ENCODE measurements around the gene PRDM16. TPM values are rescaled to one million over a fixed set of nuclear protein-coding genes. Genes with fewer than 3 reads are reported as not detected.

Gene PRDM16
- total RNA-seq, 4 donors from 2014 or later, result 0.41 to 0.95 TPM; not detected in 2

DNA sequence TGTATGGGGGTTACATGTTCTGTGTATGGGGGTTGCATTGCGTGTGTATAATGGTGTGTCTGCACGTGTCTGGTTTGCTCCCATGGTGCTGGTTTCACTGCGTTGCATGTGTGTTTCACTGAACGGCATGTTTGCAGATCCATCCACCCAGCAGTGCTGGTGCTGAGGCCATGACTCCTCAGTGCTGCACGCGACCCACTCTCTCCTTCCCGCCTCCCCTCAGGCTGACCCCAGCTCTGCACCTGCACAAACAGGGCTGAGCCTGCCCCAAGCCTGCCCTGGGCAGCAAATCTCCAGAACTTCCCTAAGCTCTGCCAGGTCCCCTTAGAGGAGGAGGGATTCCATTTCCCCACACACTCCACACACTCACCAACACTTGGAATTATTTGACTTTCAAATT lies 29.0 kb upstream of the PRDM16 start:
- no peak overlapping the region for H3K27ac ChIP-seq
- WGBS, 2 donors (ENCODE audit: low coverage in 1 of 2), result 79% methylated on average over 7 of the region's 7 CpGs; no CpG with 5 or more reads in 1 of the 2 donors
- no peaks in the 10 kb centered on the region for H3K36me3 ChIP-seq
- intact Hi-C loops (cut with DNase I; ENCODE audit: low total_unique reads) (no loop called here), in situ Hi-C loops (cut with MboI; ENCODE audit: low pct_ligation_motif_present in 1 of 4, low pct_unique_long_range_greater_than_20kb in 1 of 4, low sequenced_read_pairs in 3 of 4) (no loop called here)
- no peaks in the 10 kb centered on the region for H3K4me1 ChIP-seq
- DNase-seq, result no peak
- H3K4me3 ChIP-seq, result no peak overlapping the region
- TF ChIP-seq EP300 (IDR thresholded peaks at IDR 0.05; ENCODE audit: low read depth) (no peak), POLR2AphosphoS5 (IDR thresholded peaks at IDR 0.05) (no peak), POLR2A (IDR thresholded peaks at IDR 0.05) (no peak)
- TF ChIP-seq, protein P1, sequence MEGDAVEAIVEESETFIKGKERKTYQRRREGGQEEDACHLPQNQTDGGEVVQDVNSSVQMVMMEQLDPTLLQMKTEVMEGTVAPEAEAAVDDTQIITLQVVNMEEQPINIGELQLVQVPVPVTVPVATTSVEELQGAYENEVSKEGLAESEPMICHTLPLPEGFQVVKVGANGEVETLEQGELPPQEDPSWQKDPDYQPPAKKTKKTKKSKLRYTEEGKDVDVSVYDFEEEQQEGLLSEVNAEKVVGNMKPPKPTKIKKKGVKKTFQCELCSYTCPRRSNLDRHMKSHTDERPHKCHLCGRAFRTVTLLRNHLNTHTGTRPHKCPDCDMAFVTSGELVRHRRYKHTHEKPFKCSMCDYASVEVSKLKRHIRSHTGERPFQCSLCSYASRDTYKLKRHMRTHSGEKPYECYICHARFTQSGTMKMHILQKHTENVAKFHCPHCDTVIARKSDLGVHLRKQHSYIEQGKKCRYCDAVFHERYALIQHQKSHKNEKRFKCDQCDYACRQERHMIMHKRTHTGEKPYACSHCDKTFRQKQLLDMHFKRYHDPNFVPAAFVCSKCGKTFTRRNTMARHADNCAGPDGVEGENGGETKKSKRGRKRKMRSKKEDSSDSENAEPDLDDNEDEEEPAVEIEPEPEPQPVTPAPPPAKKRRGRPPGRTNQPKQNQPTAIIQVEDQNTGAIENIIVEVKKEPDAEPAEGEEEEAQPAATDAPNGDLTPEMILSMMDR (IDR thresholded peaks at IDR 0.05), result no peak
- no peaks in the 10 kb centered on the region for H3K9me3 ChIP-seq
- peaks cover 38% of the 10 kb centered on the region for H3K27me3 ChIP-seq

DNA sequence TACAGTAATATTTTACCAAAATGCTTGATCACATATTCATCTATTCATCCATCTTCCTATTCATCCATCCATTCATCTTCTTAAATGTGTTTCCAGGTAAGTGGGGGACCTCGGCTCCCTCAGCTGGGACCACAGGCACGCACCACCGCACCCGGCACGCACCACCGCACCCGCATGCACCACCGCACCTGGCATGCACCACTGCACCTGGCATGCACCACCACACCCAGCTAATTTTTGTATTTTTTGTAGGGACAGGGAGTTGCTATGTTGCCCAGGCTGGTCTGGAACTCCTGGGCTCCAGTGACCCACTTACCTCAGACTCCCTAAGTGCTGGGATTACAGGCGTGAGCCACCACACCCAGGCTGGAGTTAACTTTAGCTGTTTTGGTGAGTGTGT lies 26.5 kb upstream of the PRDM16 start:
- in situ Hi-C loops (cut with MboI; ENCODE audit: low pct_ligation_motif_present in 1 of 4, low pct_unique_long_range_greater_than_20kb in 1 of 4, low sequenced_read_pairs in 3 of 4), result no loop called here
- H3K36me3 ChIP-seq, result no peaks in the 10 kb centered on the region
- H3K27ac ChIP-seq, result no peak overlapping the region
- TF ChIP-seq, protein P1 (IDR thresholded peaks at IDR 0.05), result no peak
- TF ChIP-seq POLR2A (IDR thresholded peaks at IDR 0.05), result no peak
- TF ChIP-seq EP300 (IDR thresholded peaks at IDR 0.05; ENCODE audit: low read depth), result no peak
- TF ChIP-seq POLR2AphosphoS5 (IDR thresholded peaks at IDR 0.05), result no peak
- 73 to 78% methylated on average over 3 to 9 of the region's 9 CpGs for WGBS, 2 donors (ENCODE audit: low coverage in 1 of 2)
- H3K4me1 ChIP-seq, result no peaks in the 10 kb centered on the region
- H3K27me3 ChIP-seq, result peaks cover 41% of the 10 kb centered on the region
- no peaks in the 10 kb centered on the region for H3K9me3 ChIP-seq
- no peak overlapping the region for H3K4me3 ChIP-seq
- intact Hi-C loops (cut with DNase I; ENCODE audit: low total_unique reads), result no loop called here
- DNase-seq, result no peak

DNA sequence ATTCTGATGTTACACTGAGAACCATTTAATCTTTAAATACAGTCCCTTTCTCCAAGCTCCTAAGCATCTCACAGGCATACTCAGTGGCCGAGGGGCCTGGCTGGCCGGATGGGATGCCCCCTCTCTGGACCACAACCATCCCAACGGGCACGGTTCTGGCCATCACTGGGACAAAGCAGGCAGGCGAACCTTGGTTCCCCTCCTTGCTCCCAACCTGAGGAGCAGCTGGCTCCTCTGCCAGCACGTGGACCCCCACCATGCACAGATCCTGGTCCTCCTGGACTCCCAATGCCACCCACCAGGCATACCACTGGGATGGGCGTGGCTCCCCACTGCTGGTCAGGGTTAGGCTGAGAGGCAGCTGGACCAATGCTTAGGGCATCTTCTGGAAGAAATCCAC lies 19.8 kb upstream of the PRDM16 start:
- no peaks in the 10 kb centered on the region for H3K4me1 ChIP-seq
- H3K4me3 ChIP-seq, result no peak overlapping the region
- WGBS, 2 donors (ENCODE audit: low coverage in 1 of 2), result 77% methylated on average over 7 of the region's 7 CpGs; no CpG with 5 or more reads in 1 of the 2 donors
- DNase-seq, result no peak
- H3K36me3 ChIP-seq, result no peaks in the 10 kb centered on the region
- H3K27me3 ChIP-seq, result peaks cover 42% of the 10 kb centered on the region
- H3K9me3 ChIP-seq, result no peaks in the 10 kb centered on the region
- intact Hi-C loops (cut with DNase I; ENCODE audit: low total_unique reads), result no loop called here
- no peak overlapping the region for H3K27ac ChIP-seq
- in situ Hi-C loops (cut with MboI; ENCODE audit: low pct_ligation_motif_present in 1 of 4, low pct_unique_long_range_greater_than_20kb in 1 of 4, low sequenced_read_pairs in 3 of 4), result no loop called here
- TF ChIP-seq POLR2AphosphoS5 (IDR thresholded peaks at IDR 0.05), result no peak
- TF ChIP-seq, protein P1 (IDR thresholded peaks at IDR 0.05), result no peak

DNA sequence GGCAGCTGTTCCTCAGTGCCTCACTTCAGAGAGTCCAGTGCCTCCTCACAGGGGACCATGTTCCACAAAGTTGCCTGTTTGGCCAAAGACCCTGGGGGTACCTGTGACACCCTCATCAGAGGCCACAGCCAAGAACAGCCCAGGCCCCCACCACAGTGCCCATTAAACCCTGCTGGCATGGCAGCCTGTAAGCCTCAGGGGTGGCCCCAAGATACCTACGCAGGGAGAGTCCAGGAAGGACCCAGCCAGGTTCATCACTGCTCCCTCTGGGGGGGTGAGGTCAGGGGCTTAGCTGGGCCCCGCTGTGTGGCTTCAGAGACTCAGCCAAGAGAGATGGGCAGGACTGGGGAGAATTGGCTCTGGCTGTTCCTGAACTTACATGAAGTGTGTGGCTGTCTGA lies 19.1 kb upstream of the PRDM16 start:
- no peak overlapping the region for H3K4me3 ChIP-seq
- WGBS, 2 donors (ENCODE audit: low coverage in 1 of 2), result 100% methylated on average over 2 of the region's 2 CpGs; no CpG with 5 or more reads in 1 of the 2 donors
- peaks cover 42% of the 10 kb centered on the region for H3K27me3 ChIP-seq
- H3K36me3 ChIP-seq, result no peaks in the 10 kb centered on the region
- no peak overlapping the region for H3K27ac ChIP-seq
- in situ Hi-C loops (cut with MboI; ENCODE audit: low pct_ligation_motif_present in 1 of 4, low pct_unique_long_range_greater_than_20kb in 1 of 4, low sequenced_read_pairs in 3 of 4), result no loop called here
- intact Hi-C loops (cut with DNase I; ENCODE audit: low total_unique reads), result loop anchor here (10.0 kb wide), 1 partner anchor 225 kb away; no protein-coding TSS in a partner anchor
- DNase-seq, result no peak
- no peaks in the 10 kb centered on the region for H3K4me1 ChIP-seq
- TF ChIP-seq EP300 (IDR thresholded peaks at IDR 0.05; ENCODE audit: low read depth) (no peak), POLR2A (IDR thresholded peaks at IDR 0.05) (no peak), POLR2AphosphoS5 (IDR thresholded peaks at IDR 0.05) (no peak)
- TF ChIP-seq, protein P1 (IDR thresholded peaks at IDR 0.05), result no peak
- no peaks in the 10 kb centered on the region for H3K9me3 ChIP-seq
